Endothelial cell of umbilical vein (primary cell): ENCODE data around the gene B3GALT6. TPM values are rescaled to one million over a fixed set of nuclear protein-coding genes. Genes with fewer than 3 reads are reported as not detected.

ENCODE experiments used
- BruUV-seq: library from RNA; stranded (reverse); fragments of 400-500 nt; replicated peaks from 2 replicates; lab custom pipeline; 2021; lab: Mats Ljungman, UMichigan
- CTCF ChIA-PET: fragments of 300-600, 350-600 bp; sonication (Branson Sonifier 250); formaldehyde crosslinking; loops from one replicate; lab custom pipeline; 2021; ENCODE audit warnings: antibody characterized with exemption, inconsistent platforms; lab: Charles Lee
- POLR2A ChIA-PET: fragments of 300-600, 350-600 bp; sonication (Branson Sonifier 250); formaldehyde crosslinking; loops from one replicate; lab custom pipeline; 2021; ENCODE audit warnings: antibody characterized with exemption, inconsistent platforms; lab: Charles Lee
- DNase-seq: peaks from one replicate; pipeline ENCODE4 v3.0.0-alpha.2; 2011; ENCODE audit warnings: low read depth, low spot score
- FAIRE-seq: peaks from 2 replicates; lab custom pipeline; 2011; peaks lifted over from hg19 to GRCh38; lab: Jason Lieb, UNC
- H2AFZ ChIP-seq: 2 replicates; pipeline ENCODE4 v1.6.0; 2012; ENCODE audit warnings: low read depth, low read length, control low read depth, inconsistent platforms
- H3K27ac ChIP-seq: 2 replicates; pipeline ENCODE4 v1.5.1; 2011; ENCODE audit warnings: low read depth, mild to moderate bottlenecking, control low read depth, low read length, moderate library complexity; ENCODE audit not compliant: insufficient read depth
- H3K27me3 ChIP-seq, 2 experiments: 2 replicates each; pipeline versions ENCODE4 v1.6.0 to v1.6.1; 2011; ENCODE audit warnings: low read length in 2 of 2, mixed read lengths in 1 of 2; ENCODE audit not compliant: control insufficient read depth in 2 of 2, insufficient read depth in 2 of 2
- H3K36me3 ChIP-seq, 2 experiments: 2 replicates in 1 of 2; 3 replicates in 1 of 2; pipeline ENCODE4 v1.5.1; 2011; ENCODE audit warnings: low read length in 2 of 2, mild to moderate bottlenecking in 1 of 2, moderate library complexity in 1 of 2; ENCODE audit not compliant: control insufficient read depth in 2 of 2, insufficient read depth in 2 of 2; ENCODE audit errors: extremely low read depth in 1 of 2
- H3K4me1 ChIP-seq: 3 replicates; pipeline ENCODE4 v1.5.1; 2011; ENCODE audit warnings: mild to moderate bottlenecking, low read length; ENCODE audit not compliant: control insufficient read depth, insufficient read depth; ENCODE audit errors: extremely low read depth
- H3K4me2 ChIP-seq: 2 replicates; pipeline ENCODE4 v1.6.1; 2011; ENCODE audit warnings: low read length, control low read depth, mixed read lengths; ENCODE audit not compliant: insufficient read depth
- H3K4me3 ChIP-seq, 3 experiments: fragments of 200-600 bp in 1 of 3; sonication (generic), shearing (Covaris generic) in 1 of 3; replicated peaks in 1 of 3; 2 replicates each; pipeline ENCODE4 v1.5.1; 2011 to 2016; ENCODE audit warnings: control low read depth in 3 of 3, low read length in 3 of 3, mild to moderate bottlenecking in 2 of 3, inconsistent platforms in 1 of 3, low read depth in 1 of 3, moderate library complexity in 1 of 3; ENCODE audit not compliant: insufficient read depth in 1 of 3
- H3K79me2 ChIP-seq: 2 replicates; pipeline ENCODE4 v1.6.0; 2012; ENCODE audit warnings: low read length, inconsistent platforms; ENCODE audit not compliant: control insufficient read depth, insufficient read depth
- H3K9ac ChIP-seq: replicated peaks from 2 replicates; pipeline ENCODE3; 2011; ENCODE audit warnings: low read length, control low read depth; ENCODE audit not compliant: insufficient read depth; ENCODE audit errors: extremely low read depth
- H3K9me1 ChIP-seq: replicated peaks from 3 replicates; pipeline ENCODE4 v1.6.0; 2011; ENCODE audit warnings: mild to moderate bottlenecking, low read length; ENCODE audit not compliant: control insufficient read depth, insufficient read depth; ENCODE audit errors: extremely low read depth
- H3K9me3 ChIP-seq: replicated peaks from 2 replicates; pipeline ENCODE4 v1.5.1; 2012; ENCODE audit warnings: low read length, inconsistent platforms; ENCODE audit not compliant: control insufficient read depth, insufficient read depth
- H4K20me1 ChIP-seq: replicated peaks from 2 replicates; pipeline ENCODE3; 2011; ENCODE audit warnings: mild to moderate bottlenecking, low read length; ENCODE audit not compliant: control insufficient read depth, insufficient read depth; ENCODE audit errors: extremely low read depth
- CTCF ChIP-seq, 2 donors: IDR thresholded peaks; 1 replicate in 1 of 2; 2 replicates in 1 of 2; pipeline ENCODE4 v1.5.1; 2011; ENCODE audit warnings: low read length in 2 of 2, mild to moderate bottlenecking in 2 of 2, moderate library complexity in 2 of 2, control low read depth in 1 of 2, inconsistent platforms in 1 of 2, low read depth in 1 of 2; ENCODE audit not compliant: insufficient read depth in 1 of 2; ENCODE audit errors: extremely low read depth in 1 of 2
- EZH2 ChIP-seq: IDR thresholded peaks from 2 replicates; pipeline ENCODE4 v1.6.1; 2012; ENCODE audit warnings: borderline replicate concordance, low read depth, mild to moderate bottlenecking, moderate library complexity, low read length, inconsistent platforms; ENCODE audit not compliant: severe bottlenecking
- FOS ChIP-seq: IDR thresholded peaks from 2 replicates; pipeline ENCODE4 v1.6.1; 2011; ENCODE audit warnings: mild to moderate bottlenecking, low read length, moderate library complexity, borderline replicate concordance; ENCODE audit not compliant: insufficient read depth
- GATA2 ChIP-seq: IDR thresholded peaks from 2 replicates; pipeline ENCODE4 v1.7.0; 2011; ENCODE audit warnings: low read depth, mild to moderate bottlenecking, moderate library complexity, mixed read lengths, low read length; ENCODE audit not compliant: insufficient read length, insufficient read depth
- JUN ChIP-seq: IDR thresholded peaks from 2 replicates; pipeline ENCODE4 v1.6.1; 2011; ENCODE audit warnings: borderline replicate concordance, low read depth; ENCODE audit not compliant: insufficient read length, insufficient read depth
- MYC ChIP-seq: IDR thresholded peaks from one replicate; pipeline ENCODE4 v1.6.1; 2011; ENCODE audit warnings: mild to moderate bottlenecking, low read depth, low read length
- POLR2A ChIP-seq: IDR thresholded peaks from 2 replicates; pipeline ENCODE4 v1.6.1; 2012; ENCODE audit warnings: low read depth, mild to moderate bottlenecking, control low read depth, low read length
- POLR2AphosphoS5 ChIP-seq: IDR thresholded peaks from 2 replicates; pipeline ENCODE4 v1.6.1; 2012; ENCODE audit warnings: low read depth, mild to moderate bottlenecking, control low read depth, low read length, moderate library complexity; ENCODE audit not compliant: insufficient read depth
- dilution Hi-C: fragments of 300-500 bp; cut with MboI; formaldehyde crosslinking; loops from one replicate; pipeline ENCODE4 v1.15.0; 2019; ENCODE audit warnings: low sequenced_read_pairs; ENCODE audit not compliant: extremely low pct_ligation_motif_present
- intact Hi-C: fragments of 100-400 bp; cut with micrococcal nuclease; formaldehyde crosslinking; loops from one replicate; pipeline ENCODE4 v1.10.0; 2022
- polyA plus RNA-seq, 4 experiments: library from polyadenylated mRNA; depleted of rRNA in 3 of 4; stranded (reverse) in 3 of 4; unstranded in 1 of 4; fragments of >200 nt; gene quantifications; 2 replicates each; pipeline versions ENCODE4 v1.2.1 to v1.2.3, GENCODE V29; 2011 to 2012; ENCODE audit warnings: missing spikeins in 1 of 4
- total RNA-seq: library from RNA; stranded (reverse); gene quantifications from 2 replicates; pipeline ENCODE4 v1.2.3, GENCODE V29; 2021
- TF ChIP-seq, protein P1 (sequence below): IDR thresholded peaks from 2 replicates; pipeline ENCODE4 v1.6.1; 2011; ENCODE audit not compliant: insufficient read depth, insufficient read length

The B3GALT6 gene
- total and polyA plus RNA-seq, 2 donors (not counting 3 experiments of a cell fraction or from before 2014, with no cell fraction given) = 24.6 to 34.1 TPM

DNA sequence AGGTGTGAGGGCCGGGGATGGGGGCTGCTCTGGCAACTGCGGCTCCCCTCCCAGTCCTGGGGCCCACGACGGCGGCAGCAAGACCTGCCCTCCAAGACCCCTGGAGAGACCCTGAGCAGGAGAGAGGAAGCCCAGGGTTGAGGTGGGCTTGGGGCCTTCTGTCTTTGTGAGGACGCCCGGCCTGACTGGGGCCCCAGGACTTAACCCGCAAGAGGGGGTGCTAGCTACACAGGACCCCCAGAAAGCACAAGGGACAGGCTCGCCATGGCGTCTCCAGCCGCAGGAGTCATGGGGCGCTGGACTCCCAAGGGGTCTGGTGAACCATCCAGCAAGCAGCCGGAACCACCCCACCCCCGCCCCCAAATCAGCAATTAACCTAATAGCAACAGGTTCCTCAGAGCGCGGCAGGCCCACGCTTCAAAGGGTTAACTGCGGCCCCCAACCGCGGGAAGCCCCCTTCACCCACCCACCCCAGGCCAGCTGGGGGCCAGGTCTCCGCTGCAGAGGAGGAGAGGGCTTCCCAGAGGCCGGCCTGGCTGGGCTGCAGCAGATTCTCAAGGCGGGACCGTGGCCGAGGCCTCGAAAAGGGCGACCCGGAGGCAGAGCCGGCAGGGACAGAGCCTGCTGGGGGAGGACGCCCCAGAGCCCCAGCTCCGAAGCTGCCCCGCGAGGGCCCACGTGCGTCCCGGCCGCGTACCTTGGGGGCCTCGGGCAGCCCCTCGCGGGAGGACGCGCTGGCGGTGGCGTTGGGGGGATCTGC, 14.0 kb downstream of the B3GALT6 start:
- H3K27ac ChIP-seq = no peak overlapping the region
- H3K9me3 ChIP-seq = no peaks in the 10 kb centered on the region
- no peaks in the 10 kb centered on the region for H3K4me1 ChIP-seq
- CTCF ChIA-PET = interaction anchor here (0.6 to 1.1 kb wide), 2 partner anchors 15 to 124 kb away, joined by 3 to 4 read pairs; no protein-coding TSS in a partner anchor
- DNase-seq (no peak), FAIRE-seq (no peak)
- POLR2A ChIA-PET = no interaction called here
- dilution Hi-C loops (no loop called here), intact Hi-C loops (loop anchor here (2.0 to 5.0 kb wide), 2 partner anchors 27 to 124 kb away; partner anchors contain the start of gene UBE2J2)
- H3K4me2 ChIP-seq = no peak overlapping the region
- H3K36me3 ChIP-seq = no peaks in the 10 kb centered on the region
- H4K20me1 ChIP-seq = no peaks in the 10 kb centered on the region
- no peak overlapping the region for H3K9ac ChIP-seq
- H3K4me3 ChIP-seq = no peak overlapping the region
- TF ChIP-seq GATA2 = no peak
- TF ChIP-seq POLR2AphosphoS5 = no peak
- no peak for TF ChIP-seq EZH2
- TF ChIP-seq FOS = no peak
- TF ChIP-seq POLR2A = no peak
- no peak for TF ChIP-seq JUN
- TF ChIP-seq CTCF (IDR thresholded peaks at IDR 0.05; ENCODE audit: extremely low read depth in 1 of 2, insufficient read depth in 1 of 2, low read depth in 1 of 2, low read length in 2 of 2) = no peak
- TF ChIP-seq, protein P1, sequence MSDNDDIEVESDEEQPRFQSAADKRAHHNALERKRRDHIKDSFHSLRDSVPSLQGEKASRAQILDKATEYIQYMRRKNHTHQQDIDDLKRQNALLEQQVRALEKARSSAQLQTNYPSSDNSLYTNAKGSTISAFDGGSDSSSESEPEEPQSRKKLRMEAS = no peak
- no peak for TF ChIP-seq MYC
- no peaks in the 10 kb centered on the region for H3K9me1 ChIP-seq
- no peaks in the 10 kb centered on the region for H3K79me2 ChIP-seq
- no TSS peak for BruUV-seq
- peaks cover 10 to 14% of the 10 kb centered on the region in 2 experiments for H3K27me3 ChIP-seq
- no peak overlapping the region for H2AFZ ChIP-seq
